ENCODE results near the gene MIPOL1. TPM values are rescaled to one million over a fixed set of nuclear protein-coding genes. Genes with fewer than 3 reads are reported as not detected.

The MIPOL1 gene
- total and polyA plus RNA-seq, 9 of the 15 experiments (the other 6 are each of a cell fraction or from before 2014, with no cell fraction given) = 6.7 to 21.9 (median 12.4) TPM

- ATAC-seq = no peak
- intact Hi-C loops (cut with micrococcal nuclease) = no loop called here
- Histone ChIP-seq H3K79me2 (ENCODE audit: control insufficient read depth, insufficient read depth, low read length) (no peaks in the 10 kb centered on the region), H4K20me1 (replicated peaks; ENCODE audit: control insufficient read depth, insufficient read depth, low read length) (no peaks in the 10 kb centered on the region), H3K27ac (ENCODE audit: extremely low read depth, low read depth, low read length) (no peak overlapping the region), H3K9ac (ENCODE audit: insufficient read depth in 1 of 2, low read depth in 2 of 2, low read length in 2 of 2) (no peak overlapping the region), H3K4me3 (no peak overlapping the region), H2AFZ (ENCODE audit: low read depth, low read length) (no peak overlapping the region; the same call in 1 of the 2 replicates), H3K9me3 (replicated peaks; ENCODE audit: control insufficient read depth, insufficient read depth, low read depth, low read length) (no peaks in the 10 kb centered on the region), H3K27me3 (ENCODE audit: control insufficient read depth in 2 of 2, insufficient read depth in 2 of 2, low read length in 2 of 2) (no peaks in the 10 kb centered on the region), H3K4me2 (ENCODE audit: insufficient read depth, low read length) (no peak overlapping the region), H3K4me1 (replicated peaks in 1 of 2; ENCODE audit: control insufficient read depth in 2 of 2, insufficient read depth in 2 of 2, low read length in 2 of 2) (no peaks in the 10 kb centered on the region; a peak in 1 of 5 replicates), H3K36me3 (ENCODE audit: control insufficient read depth, insufficient read depth, low read length) (no peaks in the 10 kb centered on the region), H3K9me1 (ENCODE audit: control insufficient read depth, insufficient read depth, low read length) (no peaks in the 10 kb centered on the region)
- FAIRE-seq = no peak
- no TSS peak for BruUV-seq (replicated peaks)
- TF ChIP-seq FOXK2 (conservative IDR thresholded peaks at IDR 0.05 in 1 of 2, IDR thresholded peaks at IDR 0.05 in 1 of 2; ENCODE audit: low read depth in 2 of 2) (no peak), ARHGAP35 (IDR thresholded peaks at IDR 0.05; ENCODE audit: partially characterized antibody) (no peak)
- ChIA-PET CTCF (ENCODE audit: low intra/inter-chr PET ratio) (no interaction called here), POLR2A (no interaction called here)
- in situ Hi-C loops (cut with MboI) = no loop called here
- no peak for DNase-seq (ENCODE audit: extremely low read depth in 1 of 4, low spot score in 3 of 4)
Measured at GRCh38 chr14:37185670-37186069, 12.1 kb upstream of the MIPOL1 start.

GRCh38 chr14:37186865-37187264 is 10.9 kb upstream of the MIPOL1 start:
- Histone ChIP-seq H3K79me2 (ENCODE audit: control insufficient read depth, insufficient read depth, low read length) (no peaks in the 10 kb centered on the region), H4K20me1 (replicated peaks; ENCODE audit: control insufficient read depth, insufficient read depth, low read length) (no peaks in the 10 kb centered on the region), H3K4me2 (ENCODE audit: insufficient read depth, low read length) (no peak overlapping the region), H3K9me3 (replicated peaks; ENCODE audit: control insufficient read depth, insufficient read depth, low read depth, low read length) (no peaks in the 10 kb centered on the region), H2AFZ (ENCODE audit: low read depth, low read length) (peak overlapping the region; percentile 79; the same call in 1 of the 2 replicates), H3K4me3 (no peak overlapping the region), H3K9me1 (ENCODE audit: control insufficient read depth, insufficient read depth, low read length) (no peaks in the 10 kb centered on the region), H3K9ac (ENCODE audit: insufficient read depth in 1 of 2, low read depth in 2 of 2, low read length in 2 of 2) (no peak overlapping the region), H3K36me3 (ENCODE audit: control insufficient read depth, insufficient read depth, low read length) (no peaks in the 10 kb centered on the region), H3K27me3 (ENCODE audit: control insufficient read depth in 2 of 2, insufficient read depth in 2 of 2, low read length in 2 of 2) (no peaks in the 10 kb centered on the region), H3K4me1 (replicated peaks in 1 of 2; ENCODE audit: control insufficient read depth in 2 of 2, insufficient read depth in 2 of 2, low read length in 2 of 2) (no peaks in the 10 kb centered on the region; a peak in 1 of 5 replicates), H3K27ac (ENCODE audit: extremely low read depth, low read depth, low read length) (no peak overlapping the region)
- in situ Hi-C loops (cut with MboI) (no loop called here), intact Hi-C loops (cut with micrococcal nuclease) (no loop called here)
- ATAC-seq (no peak; the same call in 2 of the 3 replicates), FAIRE-seq (no peak), DNase-seq (ENCODE audit: extremely low read depth in 1 of 4, low spot score in 3 of 4) (no peak)
- POLR2A ChIA-PET = interaction anchor here (1.3 kb wide), 1 partner anchor 11 kb away, joined by 3 read pairs; the partner anchor contains the start of gene MIPOL1
- WGBS (ENCODE audit: insufficient coverage, low coverage, missing lambda C conversion rate) = 67% methylated on average over 1 of the region's 1 CpG
- CTCF ChIA-PET (ENCODE audit: low intra/inter-chr PET ratio) = interaction anchor here (0.6 kb wide), 1 partner anchor 8 kb away, joined by 3 read pairs; no protein-coding TSS in a partner anchor
- no TSS peak for BruUV-seq (replicated peaks)
- no peak for TF ChIP-seq ZNF239 (CRISPR knock-in tag; IDR thresholded peaks at IDR 0.05)
- no peak for TF ChIP-seq LCOR (CRISPR knock-in tag; IDR thresholded peaks at IDR 0.05)
- no peak for TF ChIP-seq SIN3A (IDR thresholded peaks at IDR 0.05; ENCODE audit: borderline replicate concordance in 2 of 2, control insufficient read depth in 1 of 2, low read depth in 2 of 2, low read length in 2 of 2)
- no peak for TF ChIP-seq TCF15 (CRISPR knock-in tag; IDR thresholded peaks at IDR 0.05)
- TF ChIP-seq CTBP1 (IDR thresholded peaks at IDR 0.05; ENCODE audit: borderline replicate concordance) = no peak
- TF ChIP-seq ELK3 (CRISPR knock-in tag; IDR thresholded peaks at IDR 0.05) = no peak
- no peak for TF ChIP-seq NCOA6 (IDR thresholded peaks at IDR 0.05)
- no peak for TF ChIP-seq ZZZ3 (IDR thresholded peaks at IDR 0.05)
- TF ChIP-seq CSDE1 (IDR thresholded peaks at IDR 0.05) = no peak
- no peak for TF ChIP-seq USF1 (CRISPR knock-in tag; IDR thresholded peaks at IDR 0.05)
- no peak for TF ChIP-seq ZNF445 (CRISPR knock-in tag; IDR thresholded peaks at IDR 0.05; ENCODE audit: low read depth)
- no peak for TF ChIP-seq HDAC1 (IDR thresholded peaks at IDR 0.05)
- TF ChIP-seq POLR2H (tag; IDR thresholded peaks at IDR 0.05; ENCODE audit: low read depth) = no peak
- TF ChIP-seq KHSRP (IDR thresholded peaks at IDR 0.05) = no peak

Data from K562 (cell line).